Embryonic facial prominence (tissue), 1 donor: ENCODE results near the gene OBP2B.
"Not testable (repeated sequence)": the region's sequence is repeated elsewhere in the genome, so short reads cannot be mapped to it uniquely, and the experiment has no call there.

Source experiments
- DNase-seq: peaks from one replicate; pipeline ENCODE4 v3.0.0-alpha.2; 2016; ENCODE audit errors: extremely low spot score

OBP2B gene

GRCh38 chr9:133221177-133221809, 12.2 kb upstream of the OBP2B start:
- DNase-seq: no peak

- not testable (repeated sequence) for DNase-seq
Measured at GRCh38 chr9:133218049-133218975, 9.3 kb upstream of the OBP2B start.

- DNase-seq: not testable (repeated sequence)
Measured at GRCh38 chr9:133217333-133217988, 8.4 kb upstream of the OBP2B start.

GRCh38 chr9:133214276-133214675, 5.2 kb upstream of the OBP2B start:
- not testable (repeated sequence) for DNase-seq

- DNase-seq: no peak
Measured at GRCh38 chr9:133210609-133211008, 1.6 kb upstream of the OBP2B start.

- DNase-seq: no peak
Measured at GRCh38 chr9:133210202-133210532, 1.1 kb upstream of the OBP2B start.

GRCh38 chr9:133209327-133210201, 514 bp upstream of the OBP2B start:
- DNase-seq: not testable (repeated sequence)

- not testable (repeated sequence) for DNase-seq
Measured at GRCh38 chr9:133208171-133208879, 725 bp downstream of the OBP2B start.

GRCh38 chr9:133207540-133208170, 1.4 kb downstream of the OBP2B start:
- DNase-seq: no peak

- no peak for DNase-seq
Measured at GRCh38 chr9:133207021-133207531, 2.0 kb downstream of the OBP2B start.

GRCh38 chr9:133205996-133206931, 2.8 kb downstream of the OBP2B start:
- no peak for DNase-seq

GRCh38 chr9:133205481-133205887, 3.6 kb downstream of the OBP2B start:
- not testable (repeated sequence) for DNase-seq

GRCh38 chr9:133204993-133205336, 4.1 kb downstream of the OBP2B start:
- no peak for DNase-seq

- no peak for DNase-seq
Measured at GRCh38 chr9:133204335-133204992, 4.6 kb downstream of the OBP2B start.

GRCh38 chr9:133203506-133204075, 5.5 kb downstream of the OBP2B start:
- no peak for DNase-seq

- DNase-seq: no peak
Measured at GRCh38 chr9:133202688-133203453, 6.2 kb downstream of the OBP2B start.

- DNase-seq: no peak
Measured at GRCh38 chr9:133202145-133202513, 6.9 kb downstream of the OBP2B start.
